ENCODE data around the gene IGSF5. TPM values are rescaled to one million over a fixed set of nuclear protein-coding genes. Genes with fewer than 3 reads are reported as not detected.
"Not testable (repeated sequence)": the region's sequence is repeated elsewhere in the genome, so short reads cannot be mapped to it uniquely, and the experiment has no call there.

IGSF5 gene
- total RNA-seq (2014; rRNA removed; shearing (Covaris generic)): 0.30 and 1.4 TPM in 2 replicates

DNA sequence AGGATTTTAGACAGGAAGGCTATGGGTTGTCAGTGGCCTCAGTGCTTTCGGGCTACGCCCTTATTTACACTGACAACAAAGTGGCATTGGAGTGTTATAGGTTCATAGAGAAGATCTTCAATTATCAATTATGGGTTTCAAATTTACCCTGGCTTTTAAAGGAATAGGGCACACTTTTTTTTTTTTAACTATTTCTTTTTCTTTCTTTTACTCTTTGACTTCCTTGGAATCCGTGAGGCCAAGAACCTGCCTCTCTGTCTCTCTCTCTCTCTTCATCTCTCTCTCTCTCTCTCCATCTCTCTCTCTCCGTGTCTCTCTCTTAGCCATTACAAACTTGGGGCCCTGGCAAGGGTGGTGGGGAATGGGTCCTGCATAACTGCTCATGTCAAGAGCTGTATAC is at the start of gene IGSF5:
TSS of gene IGSF5 (plus strand) at position 301 of the 400 bp plus-strand sequence. CDS start 327 bp downstream, outside the sequence.
- H3K4me3 ChIP-seq (ENCODE audit: insufficient read depth, low read depth, low read length); H3K27me3 ChIP-seq (ENCODE audit: control insufficient read depth, insufficient read depth, low read length); DNase-seq; H3K36me3 ChIP-seq (replicated peaks; ENCODE audit: control insufficient read depth, insufficient read depth, low read length): not testable (repeated sequence)

DNA sequence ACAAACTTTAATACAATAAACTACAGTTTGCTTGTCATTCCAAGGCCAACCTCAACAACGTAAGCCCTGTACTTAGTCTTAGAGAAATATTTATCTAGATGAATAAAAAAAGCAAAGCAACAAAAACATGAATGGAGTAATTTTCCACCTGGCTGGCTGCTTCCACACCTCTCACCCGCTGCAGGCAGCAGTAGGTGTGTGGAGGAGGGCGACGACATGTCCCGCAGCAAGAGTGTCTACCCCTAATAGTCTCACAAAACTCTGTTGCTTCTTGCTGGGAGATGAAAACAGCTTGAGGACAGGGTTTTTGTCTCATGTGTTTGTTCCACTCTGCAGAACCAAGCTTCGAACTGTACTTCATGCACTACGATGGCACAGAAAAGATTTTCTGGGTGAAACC is 48.8 kb upstream of the IGSF5 start:
- H3K36me3 ChIP-seq (replicated peaks; ENCODE audit: control insufficient read depth, insufficient read depth, low read length): no peaks in the 10 kb centered on the region
- no peak for DNase-seq
- H3K27me3 ChIP-seq (ENCODE audit: control insufficient read depth, insufficient read depth, low read length): no peaks in the 10 kb centered on the region
- H3K4me3 ChIP-seq (ENCODE audit: insufficient read depth, low read depth, low read length): no peak overlapping the region

DNA sequence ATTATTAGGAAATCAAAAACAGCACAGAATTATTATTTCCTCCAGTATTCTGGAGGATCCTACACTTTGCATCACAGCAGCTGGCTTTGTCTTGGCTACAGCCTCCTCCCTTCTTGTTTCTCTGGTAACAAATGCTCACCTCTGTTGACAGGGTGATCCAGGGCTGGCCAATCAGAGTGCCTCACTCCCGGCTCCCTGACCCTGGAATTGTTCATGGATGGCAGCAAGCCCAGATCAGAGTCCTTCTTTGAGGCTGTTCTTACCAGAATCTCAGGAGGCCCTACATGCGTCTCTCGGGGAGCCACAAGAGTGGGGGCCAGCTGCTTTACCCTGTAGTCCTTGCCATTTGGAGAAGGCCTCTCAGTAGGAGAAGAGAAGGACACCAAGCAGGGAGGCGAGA is 48.4 kb upstream of the IGSF5 start:
- H3K4me3 ChIP-seq (ENCODE audit: insufficient read depth, low read depth, low read length): no peak overlapping the region
- H3K36me3 ChIP-seq (replicated peaks; ENCODE audit: control insufficient read depth, insufficient read depth, low read length): no peaks in the 10 kb centered on the region
- DNase-seq: peak; percentile 42
- no peaks in the 10 kb centered on the region for H3K27me3 ChIP-seq (ENCODE audit: control insufficient read depth, insufficient read depth, low read length)

DNA sequence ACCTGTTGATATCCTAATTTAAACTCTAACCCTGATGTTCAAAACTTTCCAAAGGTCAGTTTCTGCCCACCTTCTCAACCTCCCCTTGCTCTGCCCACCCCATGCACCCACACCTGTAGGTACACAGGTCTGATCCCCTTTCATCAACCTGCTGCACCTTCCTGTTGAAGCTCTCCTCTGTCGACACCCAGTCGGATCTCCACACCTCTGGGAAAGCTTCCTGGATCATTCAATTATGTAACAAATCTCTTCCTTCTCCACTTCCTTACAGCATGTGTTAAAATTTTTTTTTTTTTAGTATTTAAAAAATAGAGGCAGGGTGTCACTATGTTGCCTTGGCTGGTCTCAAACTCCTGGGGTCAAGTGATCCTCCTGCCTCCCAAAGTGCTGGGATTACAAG is 44.7 kb upstream of the IGSF5 start:
- Histone ChIP-seq H3K36me3 (replicated peaks; ENCODE audit: control insufficient read depth, insufficient read depth, low read length) (no peaks in the 10 kb centered on the region), H3K4me3 (ENCODE audit: insufficient read depth, low read depth, low read length) (no peak overlapping the region), H3K27me3 (ENCODE audit: control insufficient read depth, insufficient read depth, low read length) (no peaks in the 10 kb centered on the region)
- no peak for DNase-seq

DNA sequence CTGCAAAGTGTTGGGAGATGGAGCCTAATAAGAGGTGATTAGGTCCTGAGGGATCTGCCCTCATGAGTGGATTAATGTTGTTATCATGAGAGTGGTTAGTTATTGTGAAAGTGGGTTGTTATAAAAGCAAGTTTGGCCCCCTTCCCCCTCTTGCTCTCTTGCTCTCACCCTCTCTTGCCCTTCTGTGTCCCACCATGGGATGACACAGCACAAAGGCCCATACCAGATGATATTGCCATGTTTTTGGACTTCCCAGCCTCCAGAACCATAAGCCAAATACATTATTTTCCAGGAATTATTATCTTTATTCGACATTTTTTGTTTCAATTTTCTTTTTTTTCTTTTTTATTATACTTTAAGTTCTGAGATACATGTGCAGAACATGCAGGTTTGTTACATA is 41.4 kb upstream of the IGSF5 start:
- DNase-seq: no peak
- no peaks in the 10 kb centered on the region for H3K36me3 ChIP-seq (replicated peaks; ENCODE audit: control insufficient read depth, insufficient read depth, low read length)
- H3K4me3 ChIP-seq (ENCODE audit: insufficient read depth, low read depth, low read length): no peak overlapping the region
- no peaks in the 10 kb centered on the region for H3K27me3 ChIP-seq (ENCODE audit: control insufficient read depth, insufficient read depth, low read length)

DNA sequence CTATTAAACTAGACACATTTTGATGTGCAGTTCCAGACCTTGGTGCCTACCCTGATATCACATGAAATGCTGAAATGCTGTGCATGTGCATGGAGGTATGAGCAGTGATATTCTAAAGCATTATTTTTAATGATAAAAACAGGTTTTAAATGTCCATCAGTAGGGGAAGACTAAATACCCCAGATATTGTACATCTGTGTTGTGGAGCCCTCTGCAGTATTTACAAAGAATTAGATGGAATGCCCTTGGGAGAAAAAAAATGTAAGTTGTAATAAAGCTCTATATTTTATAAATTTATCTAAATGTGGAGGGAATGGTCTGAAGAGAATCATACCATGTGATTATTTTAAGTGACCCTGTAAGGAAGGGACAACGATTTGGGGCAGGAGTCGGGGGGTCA is 39.1 kb upstream of the IGSF5 start:
- H3K36me3 ChIP-seq (replicated peaks; ENCODE audit: control insufficient read depth, insufficient read depth, low read length): no peaks in the 10 kb centered on the region
- no peak for DNase-seq
- no peaks in the 10 kb centered on the region for H3K27me3 ChIP-seq (ENCODE audit: control insufficient read depth, insufficient read depth, low read length)
- H3K4me3 ChIP-seq (ENCODE audit: insufficient read depth, low read depth, low read length): no peak overlapping the region

DNA sequence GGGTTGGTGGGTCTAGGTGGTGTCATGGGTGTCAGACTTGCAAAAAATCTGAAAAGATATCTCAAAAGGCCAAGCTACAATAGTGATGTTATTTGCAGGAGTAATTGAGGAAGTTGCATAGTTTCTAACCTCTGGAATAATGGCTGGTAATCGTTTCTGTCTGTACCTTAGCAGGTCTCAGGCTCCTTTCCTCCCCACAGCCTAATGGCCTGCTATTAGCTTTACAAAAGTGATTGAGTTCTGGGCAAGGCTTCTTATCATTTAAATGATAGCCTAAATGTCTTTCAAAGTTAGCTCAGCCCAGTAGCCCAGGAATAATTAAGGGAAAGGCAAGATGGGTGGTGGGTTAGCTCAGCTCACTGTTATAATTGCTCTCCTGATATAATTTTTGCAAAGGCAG is 37.7 kb upstream of the IGSF5 start:
- Histone ChIP-seq H3K36me3 (replicated peaks; ENCODE audit: control insufficient read depth, insufficient read depth, low read length) (no peaks in the 10 kb centered on the region), H3K27me3 (ENCODE audit: control insufficient read depth, insufficient read depth, low read length) (no peaks in the 10 kb centered on the region), H3K4me3 (ENCODE audit: insufficient read depth, low read depth, low read length) (no peak overlapping the region)
- DNase-seq: no peak

DNA sequence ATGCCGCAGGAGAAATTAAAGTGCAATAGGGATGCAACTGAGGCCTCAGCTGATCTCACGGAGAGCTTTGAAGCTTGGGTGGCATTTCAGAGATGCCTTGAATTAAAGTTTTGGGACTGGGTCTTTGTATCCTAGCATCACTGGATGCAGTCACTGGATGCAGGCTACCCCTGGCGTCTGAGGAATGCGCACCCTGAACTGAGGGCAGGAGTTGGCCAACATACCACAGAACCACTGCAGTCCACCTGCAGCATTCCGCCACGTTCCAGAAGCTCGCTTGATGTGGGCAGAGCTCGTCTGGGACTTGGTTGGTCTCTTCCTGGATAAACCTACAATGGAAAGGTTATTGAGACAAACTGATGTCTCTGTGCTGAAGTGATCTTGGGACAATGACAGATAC is 34.1 kb upstream of the IGSF5 start:
- Histone ChIP-seq H3K4me3 (ENCODE audit: insufficient read depth, low read depth, low read length) (no peak overlapping the region), H3K27me3 (ENCODE audit: control insufficient read depth, insufficient read depth, low read length) (no peaks in the 10 kb centered on the region), H3K36me3 (replicated peaks; ENCODE audit: control insufficient read depth, insufficient read depth, low read length) (no peaks in the 10 kb centered on the region)
- DNase-seq: no peak

DNA sequence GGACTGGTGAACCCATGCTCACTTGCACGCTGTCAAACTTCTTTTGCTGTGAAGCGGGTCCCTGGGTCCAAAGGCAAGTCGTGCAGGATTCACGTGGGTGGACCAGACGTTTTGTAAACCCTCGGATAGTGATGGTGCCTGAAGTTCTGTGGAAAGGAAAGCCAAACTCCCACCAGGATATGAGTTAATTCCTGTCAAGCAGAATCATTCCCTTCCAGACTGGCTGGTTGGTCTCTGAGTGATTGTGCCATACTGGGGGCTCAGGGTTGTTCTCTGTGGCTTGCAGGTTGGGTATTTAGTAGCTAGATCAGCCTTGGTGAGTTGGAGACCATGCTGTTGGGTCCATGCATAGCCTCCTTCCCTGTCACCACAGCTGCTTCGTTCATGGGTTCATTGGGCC is 32.7 kb upstream of the IGSF5 start:
- no peaks in the 10 kb centered on the region for H3K36me3 ChIP-seq (replicated peaks; ENCODE audit: control insufficient read depth, insufficient read depth, low read length)
- DNase-seq: no peak
- no peak overlapping the region for H3K4me3 ChIP-seq (ENCODE audit: insufficient read depth, low read depth, low read length)
- H3K27me3 ChIP-seq (ENCODE audit: control insufficient read depth, insufficient read depth, low read length): no peaks in the 10 kb centered on the region

DNA sequence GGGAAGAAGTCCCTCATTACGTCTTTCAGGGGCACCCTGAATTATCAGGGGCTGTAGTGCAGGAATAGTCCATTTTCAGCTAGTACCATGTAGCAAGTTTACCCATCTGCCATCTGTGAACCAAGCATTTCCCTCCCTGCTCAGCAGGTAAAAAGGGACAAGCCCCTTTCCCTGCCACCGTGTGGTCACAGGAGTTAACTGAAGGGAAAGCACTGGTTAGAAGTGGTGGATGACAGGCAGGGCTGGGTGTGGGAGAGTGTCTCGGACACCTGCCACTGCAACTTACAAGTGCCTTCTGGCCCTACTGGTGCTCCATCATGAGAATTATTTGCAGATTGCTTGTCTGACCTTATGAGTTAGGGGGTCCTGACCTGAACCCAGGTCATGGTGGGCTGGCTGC is 32.0 kb upstream of the IGSF5 start:
- no peaks in the 10 kb centered on the region for H3K36me3 ChIP-seq (replicated peaks; ENCODE audit: control insufficient read depth, insufficient read depth, low read length)
- no peak for DNase-seq
- no peaks in the 10 kb centered on the region for H3K27me3 ChIP-seq (ENCODE audit: control insufficient read depth, insufficient read depth, low read length)
- no peak overlapping the region for H3K4me3 ChIP-seq (ENCODE audit: insufficient read depth, low read depth, low read length)

DNA sequence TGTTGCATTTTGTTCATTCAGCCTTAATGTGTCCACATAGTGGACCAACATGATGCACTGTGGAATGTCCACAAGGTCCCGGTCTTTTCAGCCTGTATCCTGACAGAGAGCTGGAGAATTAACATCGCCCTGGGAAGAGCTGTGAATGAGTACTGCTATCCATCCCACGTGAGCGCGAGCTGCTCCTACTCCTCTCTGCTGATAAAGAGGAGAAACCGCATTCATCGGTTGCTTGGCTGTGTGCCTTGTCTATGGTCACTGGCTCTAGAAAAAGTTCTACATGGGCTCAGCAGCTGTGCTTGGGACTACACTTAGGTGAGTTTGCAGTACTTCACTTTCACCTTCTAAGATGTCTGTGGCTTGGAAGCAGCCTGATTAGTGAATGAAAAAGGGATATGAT is 31.1 kb upstream of the IGSF5 start:
- H3K4me3 ChIP-seq (ENCODE audit: insufficient read depth, low read depth, low read length): no peak overlapping the region
- DNase-seq: no peak
- no peaks in the 10 kb centered on the region for H3K36me3 ChIP-seq (replicated peaks; ENCODE audit: control insufficient read depth, insufficient read depth, low read length)
- no peaks in the 10 kb centered on the region for H3K27me3 ChIP-seq (ENCODE audit: control insufficient read depth, insufficient read depth, low read length)

DNA sequence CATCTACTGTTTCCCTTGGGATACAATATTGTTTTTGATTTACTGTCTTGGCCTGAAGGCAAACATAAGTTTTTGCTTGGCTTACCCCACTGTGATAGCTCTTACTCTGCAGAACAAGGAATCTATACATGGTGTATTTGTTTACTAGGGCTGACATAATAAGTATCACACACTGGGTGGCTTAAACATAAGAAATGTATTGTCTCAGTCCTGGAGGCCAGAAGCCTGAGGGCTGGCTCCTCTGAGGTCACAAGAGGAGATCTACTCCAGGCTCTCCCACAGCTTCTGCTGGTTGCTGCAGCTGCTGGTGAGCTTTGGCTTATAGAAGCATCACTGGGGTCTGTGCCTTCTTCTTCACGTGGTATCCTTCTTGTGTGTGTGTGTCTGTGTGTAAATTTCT is 30.7 kb upstream of the IGSF5 start:
- Histone ChIP-seq H3K4me3 (ENCODE audit: insufficient read depth, low read depth, low read length) (no peak overlapping the region), H3K36me3 (replicated peaks; ENCODE audit: control insufficient read depth, insufficient read depth, low read length) (no peaks in the 10 kb centered on the region), H3K27me3 (ENCODE audit: control insufficient read depth, insufficient read depth, low read length) (no peaks in the 10 kb centered on the region)
- no peak for DNase-seq

DNA sequence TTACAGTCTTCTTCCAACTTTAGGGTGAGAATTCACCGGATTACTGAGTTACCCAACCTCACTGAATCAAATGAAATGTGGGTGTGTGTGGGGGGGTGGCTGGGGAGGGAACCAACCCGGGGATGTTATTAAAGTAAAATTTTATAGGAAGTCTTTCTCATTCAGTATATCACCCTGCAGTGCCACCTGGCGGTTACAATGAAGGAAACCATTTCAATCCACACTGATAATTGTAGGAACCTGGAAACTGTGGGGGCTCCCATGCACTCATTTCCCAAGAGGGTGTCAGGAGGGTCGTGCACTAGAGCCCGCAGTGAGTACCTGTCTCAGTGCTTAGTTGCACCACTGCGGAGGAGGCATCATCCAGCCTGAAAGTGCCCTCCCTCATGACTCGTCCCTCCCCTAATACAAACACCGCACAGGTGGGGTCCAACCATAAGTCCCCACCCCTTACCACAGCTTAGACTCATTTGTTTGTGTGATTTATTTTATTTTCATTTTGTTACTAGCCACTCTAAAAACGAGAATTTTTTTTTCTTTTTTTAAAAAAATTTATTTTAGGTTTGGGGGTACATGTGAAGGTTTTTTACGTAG is 29.1 kb upstream of the IGSF5 start:
- no peak overlapping the region for H3K4me3 ChIP-seq (ENCODE audit: insufficient read depth, low read depth, low read length)
- no peaks in the 10 kb centered on the region for H3K27me3 ChIP-seq (ENCODE audit: control insufficient read depth, insufficient read depth, low read length)
- no peaks in the 10 kb centered on the region for H3K36me3 ChIP-seq (replicated peaks; ENCODE audit: control insufficient read depth, insufficient read depth, low read length)
- DNase-seq: peak; percentile 55

DNA sequence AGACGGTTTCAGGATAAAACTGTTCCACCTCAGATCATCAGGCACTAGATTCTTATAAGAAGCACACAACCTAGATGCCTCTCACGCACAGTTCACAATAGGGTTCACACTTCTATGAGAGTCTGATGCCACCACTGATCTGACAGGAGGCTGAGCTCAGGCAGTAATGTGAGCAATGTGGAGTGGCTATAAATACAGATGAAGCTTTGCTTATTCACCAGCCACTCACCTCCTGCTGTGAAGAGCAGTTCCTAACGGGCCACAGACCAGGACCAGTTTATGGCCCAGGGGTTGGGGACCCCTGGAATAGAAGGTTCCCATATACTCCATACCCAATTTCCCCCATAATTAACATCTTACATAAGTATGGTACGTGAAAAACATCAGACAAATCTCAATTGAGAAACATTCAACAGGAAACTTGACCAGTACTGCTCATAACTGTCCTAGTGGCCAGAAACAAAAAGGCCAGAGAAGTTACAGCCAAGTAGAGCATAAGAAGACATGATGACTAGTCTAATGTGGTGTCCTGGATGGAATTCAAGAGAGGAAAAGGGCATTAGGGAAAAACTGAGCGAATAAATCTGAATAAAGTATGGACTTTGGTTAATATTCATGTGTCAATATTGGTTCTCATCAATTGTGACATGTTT is 24.7 kb upstream of the IGSF5 start:
- Histone ChIP-seq H3K36me3 (replicated peaks; ENCODE audit: control insufficient read depth, insufficient read depth, low read length) (no peaks in the 10 kb centered on the region), H3K4me3 (ENCODE audit: insufficient read depth, low read depth, low read length) (no peak overlapping the region), H3K27me3 (ENCODE audit: control insufficient read depth, insufficient read depth, low read length) (no peaks in the 10 kb centered on the region)
- DNase-seq: no peak

DNA sequence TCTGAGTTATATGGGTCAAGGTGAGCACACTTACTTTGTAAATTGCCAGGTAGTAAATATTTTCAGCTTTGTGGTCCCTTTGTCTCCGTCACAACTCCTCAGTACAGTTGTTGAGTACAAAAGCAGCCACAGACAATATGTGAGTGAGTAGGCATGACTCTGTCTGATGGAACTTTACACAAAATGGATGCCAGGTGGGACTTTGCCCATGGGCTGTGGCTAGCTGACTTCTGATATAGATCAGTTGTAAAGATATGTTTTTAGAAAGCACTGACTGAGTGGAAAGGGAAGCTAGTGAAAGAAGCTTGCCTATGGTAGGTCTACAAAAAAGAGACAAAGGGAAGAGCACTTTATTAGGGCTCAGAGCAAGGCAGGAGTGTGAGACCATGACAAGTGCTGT is 23.1 kb upstream of the IGSF5 start:
- no peak for DNase-seq
- no peaks in the 10 kb centered on the region for H3K27me3 ChIP-seq (ENCODE audit: control insufficient read depth, insufficient read depth, low read length)
- no peaks in the 10 kb centered on the region for H3K36me3 ChIP-seq (replicated peaks; ENCODE audit: control insufficient read depth, insufficient read depth, low read length)
- no peak overlapping the region for H3K4me3 ChIP-seq (ENCODE audit: insufficient read depth, low read depth, low read length)

DNA sequence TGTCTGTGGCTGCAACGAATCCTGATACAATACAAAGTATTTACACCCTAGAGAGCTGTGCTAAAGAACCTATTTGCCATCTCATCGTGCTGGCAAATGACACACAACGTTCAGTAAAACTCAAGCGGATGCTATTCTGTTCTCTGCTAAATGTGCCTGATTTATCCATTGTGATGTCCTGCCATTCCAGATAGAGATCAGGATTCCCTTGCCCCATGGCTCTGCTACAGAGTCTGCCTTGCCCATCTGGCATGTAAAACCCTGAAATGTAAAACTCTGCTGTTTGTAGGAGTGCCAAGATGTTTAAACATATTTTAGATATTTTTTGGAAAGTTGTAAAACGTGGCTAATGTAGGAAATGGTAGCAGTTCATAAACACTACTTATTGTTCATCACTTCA is 20.0 kb upstream of the IGSF5 start:
- Histone ChIP-seq H3K27me3 (ENCODE audit: control insufficient read depth, insufficient read depth, low read length) (no peaks in the 10 kb centered on the region), H3K4me3 (ENCODE audit: insufficient read depth, low read depth, low read length) (no peak overlapping the region), H3K36me3 (replicated peaks; ENCODE audit: control insufficient read depth, insufficient read depth, low read length) (no peaks in the 10 kb centered on the region)
- no peak for DNase-seq

Measured in H7 (cell line).